GM12891 (cell line): ENCODE data around the gene TMEM218.
A peak's percentile ranks its signal among the peaks of the same experiment; 100 is the strongest.

Experiments used
- DNase-seq: peaks from one replicate; pipeline ENCODE4 v3.0.0; 2011; ENCODE audit warnings: low spot score; ENCODE audit not compliant: insufficient read length
- FAIRE-seq: peaks from 2 replicates; lab custom pipeline; 2011; peaks lifted over from hg19 to GRCh38; lab: Jason Lieb, UNC
- PAX5 ChIP-seq: IDR thresholded peaks from 2 replicates; pipeline ENCODE4 v1.6.1; 2011; ENCODE audit warnings: low read length, moderate library complexity, mild to moderate bottlenecking; ENCODE audit not compliant: insufficient read depth, severe bottlenecking
- POLR2A ChIP-seq: IDR thresholded peaks from 2 replicates; pipeline ENCODE4 v1.6.1; 2011; ENCODE audit warnings: low read depth, low read length, control low read depth
- POLR2AphosphoS5 ChIP-seq: IDR thresholded peaks from 2 replicates; pipeline ENCODE4 v1.6.1; 2011; ENCODE audit warnings: low read depth, low read length, control low read depth
- POU2F2 ChIP-seq: IDR thresholded peaks from 2 replicates; pipeline ENCODE4 v1.6.1; 2011; ENCODE audit warnings: low read depth, mild to moderate bottlenecking, control low read depth, low read length, moderate library complexity
- SPI1 ChIP-seq: IDR thresholded peaks from 2 replicates; pipeline ENCODE4 v1.6.1; 2011; ENCODE audit warnings: low read depth, low read length, control low read depth
- TAF1 ChIP-seq: IDR thresholded peaks from 2 replicates; pipeline ENCODE4 v1.6.1; 2011; ENCODE audit warnings: low read depth, low read length, control low read depth

Gene TMEM218

DNA sequence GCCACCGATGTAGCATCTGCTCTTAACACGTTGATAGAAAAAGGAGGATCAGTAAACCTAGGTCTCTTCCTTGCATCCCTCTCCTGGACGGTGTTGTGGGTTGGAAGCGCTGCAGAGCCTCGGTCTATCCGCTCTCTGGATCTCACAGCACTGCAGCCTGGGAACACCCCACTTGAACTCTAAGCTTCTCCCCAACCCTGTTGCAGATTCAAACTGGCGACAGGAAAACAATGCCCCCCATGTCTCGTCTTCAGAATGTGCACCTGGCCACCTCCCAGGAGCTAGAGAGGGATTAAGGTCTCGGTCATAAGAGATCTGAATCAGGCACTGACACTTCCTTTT lies 454 bp downstream of the TMEM218 start:
- FAIRE-seq (peak; percentile 70), DNase-seq (no peak)
- TF ChIP-seq TAF1 (no peak), POLR2AphosphoS5 (no peak), POU2F2 (no peak), SPI1 (no peak; the same call in 1 of the 2 replicates), PAX5 (no peak), POLR2A (no peak)

DNA sequence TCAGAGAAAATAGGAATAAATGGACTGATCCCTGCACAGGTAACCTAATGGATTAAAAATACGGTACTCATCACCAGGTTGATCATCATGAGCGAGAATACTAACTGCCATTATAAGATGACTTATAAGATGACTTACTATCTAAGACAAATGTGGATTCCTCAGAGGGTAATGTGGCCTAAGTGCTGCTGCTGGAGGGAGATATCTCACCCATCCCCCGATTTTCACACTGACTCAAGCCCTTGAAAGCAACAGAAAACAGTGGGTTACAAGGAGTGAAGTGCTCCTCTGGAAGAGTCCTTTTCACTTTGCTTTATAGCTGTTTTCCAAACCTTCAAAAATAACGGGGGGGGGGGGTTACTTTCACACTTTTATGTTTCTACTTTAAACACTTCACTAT lies 920 bp downstream of the TMEM218 start:
- peak; percentile 43 for FAIRE-seq
- no peak for TF ChIP-seq POU2F2
- no peak for TF ChIP-seq POLR2AphosphoS5
- no peak for TF ChIP-seq PAX5
- TF ChIP-seq SPI1 = no peak
- DNase-seq = no peak

DNA sequence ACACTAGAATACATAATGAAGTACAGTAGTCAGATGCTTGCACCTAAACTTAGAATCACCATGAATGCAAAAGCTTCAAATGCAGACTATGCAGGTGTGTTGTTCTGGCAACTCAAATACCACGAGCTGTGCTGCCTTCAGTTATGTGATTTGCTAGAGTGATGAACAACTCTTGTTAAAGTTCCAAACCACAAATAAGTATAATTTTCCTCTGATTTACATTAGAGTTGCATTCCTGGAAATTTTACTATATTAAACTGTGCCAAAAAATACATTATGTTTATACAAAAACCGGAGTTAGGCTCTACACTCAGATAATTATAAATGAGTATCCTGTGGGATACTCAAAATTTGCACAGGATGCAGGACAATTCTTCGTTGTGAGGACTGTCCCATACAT lies 3.0 kb downstream of the TMEM218 start:
- FAIRE-seq = no peak
- TF ChIP-seq POU2F2 (no peak), POLR2A (no peak), POLR2AphosphoS5 (no peak), TAF1 (no peak), SPI1 (no peak), PAX5 (no peak)
- DNase-seq = no peak

DNA sequence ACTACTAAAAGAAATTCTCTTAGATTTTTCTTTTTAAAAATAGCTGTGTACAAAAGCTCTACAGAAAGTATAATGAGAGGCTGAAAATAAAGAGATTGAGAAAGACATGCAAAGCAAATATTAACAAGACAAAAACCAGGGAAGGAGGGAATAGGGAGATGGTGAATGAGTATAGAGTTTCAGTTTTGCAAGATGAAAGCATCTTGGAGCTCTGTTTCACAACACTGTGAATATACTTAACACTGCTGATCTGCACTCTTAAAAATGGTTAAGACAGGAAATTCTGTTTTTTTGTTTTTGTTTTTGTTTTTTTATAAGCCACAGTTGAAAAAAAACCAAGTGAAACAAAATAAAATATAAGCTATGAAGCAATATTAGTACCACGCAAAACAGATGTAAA lies 5.5 kb downstream of the TMEM218 start:
- FAIRE-seq = no peak
- TF ChIP-seq POLR2A = no peak
- no peak for TF ChIP-seq POU2F2
- TF ChIP-seq SPI1 = no peak
- TF ChIP-seq PAX5 = no peak
- no peak for TF ChIP-seq TAF1
- TF ChIP-seq POLR2AphosphoS5 = no peak

DNA sequence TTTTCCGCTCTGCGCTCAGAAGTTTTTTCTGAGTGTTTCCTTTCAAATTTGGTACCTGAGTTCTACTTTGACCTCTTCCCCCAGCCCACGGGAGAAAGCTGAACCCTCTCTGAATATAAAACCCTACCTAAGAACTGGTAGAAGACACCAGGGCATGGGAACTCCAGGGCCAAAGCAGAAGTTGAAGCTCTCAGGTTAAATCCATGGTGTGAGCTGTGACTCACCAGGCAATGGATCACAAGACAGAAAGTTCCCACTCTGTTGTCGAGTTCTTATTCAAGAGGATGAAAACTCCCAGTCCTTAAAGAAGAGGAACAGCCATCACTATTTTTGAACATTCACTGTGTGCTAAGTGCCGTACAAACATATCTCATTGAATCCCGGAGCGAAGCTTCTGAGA lies 8.9 kb downstream of the TMEM218 start:
- DNase-seq (no peak), FAIRE-seq (no peak)
- TF ChIP-seq SPI1 (no peak), POLR2A (no peak), PAX5 (no peak), TAF1 (no peak), POLR2AphosphoS5 (no peak), POU2F2 (no peak)

More for the DNA sequence above, 5.5 kb downstream of the TMEM218 start:
- DNase-seq = no peak

DNA sequence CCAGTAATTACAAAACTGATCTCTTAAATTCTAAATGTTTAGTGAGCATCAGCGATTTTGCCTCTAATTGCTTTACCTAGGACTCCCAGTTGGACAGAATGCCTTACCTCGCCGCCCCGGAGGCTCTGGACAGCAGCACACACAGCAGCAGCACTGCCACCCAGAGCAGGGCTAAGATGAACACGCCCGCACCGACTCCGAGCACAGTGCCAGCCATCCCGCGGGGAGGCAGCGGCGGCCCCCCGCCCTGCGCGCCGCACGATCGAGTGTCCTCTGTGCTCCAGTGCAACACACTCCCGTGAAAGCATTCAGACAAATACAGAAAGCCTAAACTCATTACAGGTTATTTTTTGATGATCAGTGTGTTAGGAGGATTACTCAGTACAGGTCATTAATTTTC lies 9.4 kb downstream of the TMEM218 start:
- no peak for TF ChIP-seq POU2F2
- no peak for TF ChIP-seq POLR2AphosphoS5
- TF ChIP-seq PAX5 = no peak
- TF ChIP-seq TAF1 = no peak
- no peak for TF ChIP-seq POLR2A
- TF ChIP-seq SPI1 = no peak
- DNase-seq (no peak), FAIRE-seq (no peak)

DNA sequence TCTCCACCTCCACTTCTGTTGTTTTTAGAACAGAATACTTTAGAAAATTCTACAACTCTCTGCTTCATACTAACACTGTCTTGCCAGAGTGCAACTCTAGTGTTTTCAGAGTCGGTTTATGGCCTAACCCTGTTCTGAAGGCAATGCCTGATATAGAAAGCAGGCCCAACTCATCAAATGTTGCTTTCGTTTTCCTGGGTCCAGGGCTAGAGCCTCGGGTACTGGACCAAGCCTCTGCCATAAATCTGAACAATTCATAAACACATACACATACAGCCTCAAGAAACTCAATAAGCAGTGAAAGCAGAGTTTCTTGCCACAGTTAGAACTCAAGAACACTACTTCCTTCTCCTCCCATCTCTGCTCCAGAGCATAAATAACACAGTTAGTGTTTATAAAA lies 9.8 kb downstream of the TMEM218 start:
- DNase-seq (no peak), FAIRE-seq (no peak)
- no peak for TF ChIP-seq TAF1
- TF ChIP-seq POLR2A = no peak
- no peak for TF ChIP-seq SPI1
- TF ChIP-seq POLR2AphosphoS5 = no peak
- no peak for TF ChIP-seq POU2F2
- no peak for TF ChIP-seq PAX5

DNA sequence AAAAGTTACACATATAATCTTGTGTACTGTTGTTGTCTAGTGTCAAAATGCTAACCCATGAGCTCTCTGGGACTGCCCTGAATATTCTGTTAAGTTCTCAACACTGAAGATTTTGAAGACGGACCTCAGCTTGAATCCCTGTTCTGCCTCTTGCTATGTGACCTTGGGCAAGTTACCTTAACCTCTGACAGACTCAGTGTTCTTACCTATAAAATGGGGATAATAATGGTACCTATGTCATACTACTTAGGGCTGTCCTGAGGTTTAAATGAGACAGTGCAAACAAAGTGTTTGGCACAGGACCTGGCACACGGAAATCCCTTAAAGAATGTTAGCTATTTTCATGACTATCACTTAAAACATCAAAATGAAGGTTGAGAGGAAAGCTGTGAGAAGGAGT lies 11.3 kb downstream of the TMEM218 start:
- DNase-seq = no peak
- no peak for TF ChIP-seq SPI1
- TF ChIP-seq POLR2AphosphoS5 = no peak
- no peak for TF ChIP-seq TAF1
- TF ChIP-seq PAX5 = no peak
- no peak for TF ChIP-seq POU2F2
- TF ChIP-seq POLR2A = no peak
- FAIRE-seq = no peak

DNA sequence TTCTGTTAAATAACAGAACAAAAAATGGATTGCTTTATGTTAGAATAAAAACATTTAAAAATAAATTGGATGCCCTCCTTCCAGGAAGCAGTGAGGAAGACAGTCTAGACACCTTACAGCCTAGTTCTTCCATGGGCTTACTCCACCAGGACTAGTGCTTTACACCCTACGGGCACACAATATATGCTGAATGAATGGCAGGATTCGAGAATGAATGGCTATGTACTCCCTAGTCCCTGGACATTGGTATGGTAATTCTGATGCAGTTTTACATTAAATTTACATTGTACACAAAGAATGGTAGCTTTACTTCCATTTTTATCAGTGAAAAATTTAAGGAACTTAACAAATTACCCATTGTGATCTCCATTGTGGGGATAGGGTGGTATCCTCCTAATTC lies 16.7 kb downstream of the TMEM218 start:
- FAIRE-seq (no peak), DNase-seq (no peak)
- no peak for TF ChIP-seq TAF1
- TF ChIP-seq PAX5 = no peak
- TF ChIP-seq POLR2AphosphoS5 = no peak
- TF ChIP-seq POU2F2 = no peak
- TF ChIP-seq SPI1 = no peak
- no peak for TF ChIP-seq POLR2A

DNA sequence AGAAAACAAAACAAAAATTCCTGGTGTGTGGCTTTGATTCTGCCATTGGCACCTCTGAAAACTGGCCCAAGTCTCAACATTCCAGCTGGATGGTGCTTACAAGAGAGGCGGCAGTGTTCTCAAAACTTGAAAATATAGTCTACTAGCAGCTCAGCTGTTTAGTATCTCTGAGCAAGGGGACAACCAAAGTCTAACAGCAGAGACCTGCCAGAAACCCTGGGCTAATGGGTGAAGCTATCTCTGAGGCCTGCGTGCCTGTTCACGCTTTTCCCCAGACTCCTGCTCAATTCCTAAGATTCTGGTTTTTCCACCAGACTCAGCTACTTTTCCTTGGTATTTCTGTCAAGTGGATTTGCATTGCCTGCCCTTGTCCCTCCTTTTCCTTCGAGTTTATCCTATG lies 17.9 kb downstream of the TMEM218 start:
- DNase-seq = no peak
- no peak for FAIRE-seq
- no peak for TF ChIP-seq SPI1
- TF ChIP-seq POLR2A = no peak
- no peak for TF ChIP-seq PAX5
- TF ChIP-seq POLR2AphosphoS5 = no peak
- TF ChIP-seq TAF1 = no peak
- no peak for TF ChIP-seq POU2F2
